GM18505 (cell line): ENCODE results near the gene WDR33.
"Not testable (repeated sequence)": the region's sequence is repeated elsewhere in the genome, so short reads cannot be mapped to it uniquely, and the experiment has no call there.

Source experiments
- ATAC-seq: cut with Tn5 transposase; IDR thresholded peaks from one replicate; pipeline ENCODE4 v1.9.1; 2021; ENCODE audit not compliant: unreplicated experiment
- POLR2A ChIP-seq: IDR thresholded peaks from 4 replicates; pipeline ENCODE4 v1.6.1; 2011; ENCODE audit warnings: borderline replicate concordance; ENCODE audit not compliant: insufficient read depth, insufficient read length; ENCODE audit errors: extremely low read depth

The WDR33 gene

DNA sequence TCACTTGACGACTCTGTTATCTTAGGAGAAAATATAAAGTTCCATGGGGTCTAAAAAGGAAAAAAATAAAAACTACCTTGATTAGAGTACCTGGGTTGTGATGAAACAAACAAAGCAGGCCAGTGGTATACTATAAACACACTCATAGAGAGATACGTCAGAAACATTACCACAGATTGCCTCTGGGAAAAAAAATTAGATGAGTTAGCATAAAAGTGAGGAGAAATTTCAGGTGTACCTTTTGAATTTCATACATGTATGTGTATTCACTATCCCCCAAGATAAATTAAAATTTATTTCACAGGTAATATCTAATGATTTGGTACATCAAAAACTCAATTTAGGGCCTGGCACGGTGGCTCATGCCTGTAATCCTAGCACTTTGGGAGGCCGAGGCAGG, 18.2 kb downstream of the WDR33 start:
- no peak for ATAC-seq
- no peak for TF ChIP-seq POLR2A

GRCh38 chr2:127790694-127791529, 20.1 kb downstream of the WDR33 start:
- TF ChIP-seq POLR2A, result no peak
- ATAC-seq, result no peak

DNA sequence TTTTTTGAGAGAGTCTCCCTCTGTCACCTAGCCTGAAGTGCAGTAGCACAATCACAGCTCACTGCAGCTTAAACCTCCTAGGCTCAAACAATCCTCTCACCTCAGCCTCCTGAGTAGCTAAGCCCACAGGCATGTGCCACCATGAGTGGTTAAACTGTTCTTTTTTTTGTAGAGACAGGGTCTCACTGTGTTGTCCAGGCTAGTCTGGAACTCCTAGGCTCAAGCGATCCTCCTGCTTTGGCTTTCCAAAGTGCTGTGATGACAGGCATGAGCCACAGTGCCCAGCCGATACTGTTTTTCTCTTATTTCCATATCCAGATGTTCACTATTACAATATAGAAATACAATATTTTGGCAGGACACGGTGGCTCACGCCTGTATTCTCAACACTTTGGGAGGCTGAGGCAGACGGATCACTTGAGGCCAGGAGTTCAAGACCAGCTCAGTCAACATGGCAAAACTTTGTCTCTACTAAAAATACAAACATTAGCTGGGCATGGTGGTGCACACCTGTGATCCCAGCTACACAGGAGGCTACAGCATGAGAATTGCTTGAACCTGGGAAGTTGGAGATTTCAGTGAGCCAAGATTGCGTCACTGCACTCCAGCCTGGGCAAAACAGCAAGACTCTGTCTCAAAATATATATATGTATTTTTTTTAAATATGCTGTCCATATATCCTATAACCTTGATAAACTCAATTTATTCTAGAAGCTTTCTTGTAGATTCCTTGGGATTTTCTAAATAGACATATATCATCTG, 24.7 kb downstream of the WDR33 start:
- ATAC-seq, result no peak
- TF ChIP-seq POLR2A, result no peak

DNA sequence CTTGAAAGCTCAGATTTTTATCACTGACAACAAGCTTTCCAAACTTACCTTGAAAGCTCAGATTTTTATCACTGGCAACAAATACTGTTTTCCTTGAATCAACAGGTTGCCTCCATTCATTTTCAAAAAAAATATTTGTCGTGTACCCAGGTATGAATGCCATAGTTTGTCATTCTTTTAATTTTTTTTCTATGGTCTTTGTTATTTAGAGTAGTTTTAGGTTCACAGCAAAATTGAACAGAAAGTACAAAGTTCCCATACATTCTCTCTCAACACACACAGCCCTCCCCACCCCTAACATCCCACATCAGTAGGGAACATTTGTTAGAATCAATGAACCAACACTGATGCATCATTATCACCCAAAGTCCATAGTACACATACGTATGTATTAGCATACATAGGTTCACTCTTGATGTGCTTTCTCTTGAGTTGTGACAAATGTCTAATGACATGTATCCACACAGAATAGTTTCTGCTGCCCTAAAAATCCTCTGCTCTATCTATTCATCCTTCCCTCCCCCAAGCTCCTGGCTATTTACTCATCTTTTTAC, 25.9 kb downstream of the WDR33 start:
- no peak for TF ChIP-seq POLR2A
- ATAC-seq, result no peak

DNA sequence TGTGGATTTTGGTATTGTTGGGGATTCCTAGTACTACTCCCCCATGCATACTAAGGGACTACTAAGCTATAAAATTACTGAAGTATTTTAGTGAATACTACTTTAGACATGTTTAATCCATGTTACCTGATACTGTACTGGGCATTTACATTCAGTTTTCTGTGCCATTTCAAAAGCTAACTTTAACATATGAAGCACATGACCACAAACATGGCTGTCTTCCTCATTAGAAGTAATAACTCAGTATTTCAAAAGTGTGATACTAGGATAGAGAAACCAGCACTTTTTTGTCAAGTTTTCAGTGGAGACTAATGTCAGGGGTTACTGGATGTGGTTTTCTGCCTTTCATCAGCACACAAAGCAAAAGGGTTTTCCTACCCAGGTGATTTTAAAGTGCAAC, 27.9 kb downstream of the WDR33 start:
- TF ChIP-seq POLR2A, result no peak
- ATAC-seq, result no peak

GRCh38 chr2:127778850-127779249, 32.1 kb downstream of the WDR33 start:
- ATAC-seq, result no peak
- no peak for TF ChIP-seq POLR2A

- TF ChIP-seq POLR2A, result no peak
- ATAC-seq, result no peak
These were observed 32.5 kb downstream of the WDR33 start for GRCh38 chr2:127778447-127778846.

DNA sequence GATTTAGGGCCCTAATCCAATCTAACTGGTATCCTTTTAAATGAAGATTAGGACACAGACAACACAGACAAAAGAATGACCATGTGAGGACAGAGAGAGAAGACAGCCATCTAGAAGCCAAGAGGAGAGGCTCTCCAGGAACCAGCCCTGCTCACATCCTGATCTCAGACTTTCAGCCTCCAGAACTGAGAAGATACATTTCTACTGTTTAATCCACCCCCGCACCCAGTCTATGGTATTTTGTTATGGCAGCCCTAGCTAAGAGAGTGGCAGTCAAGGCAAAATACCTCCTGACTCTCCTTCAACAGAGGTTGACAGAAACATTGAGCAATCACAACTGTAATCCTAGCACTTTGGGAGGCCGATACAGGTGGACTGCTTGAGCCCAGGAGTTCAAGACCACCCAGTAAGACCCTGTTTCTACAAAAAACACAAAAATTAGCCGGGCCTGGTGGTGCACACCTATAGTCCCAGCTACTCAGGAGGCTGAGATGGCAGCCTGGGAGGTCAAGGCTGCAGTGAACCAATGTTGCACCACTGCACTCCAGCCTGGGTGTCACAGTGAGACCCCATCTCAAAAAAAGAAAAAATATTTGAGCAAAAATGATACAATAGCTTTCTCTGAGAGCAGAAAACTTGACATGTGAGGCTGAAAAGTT, 34.7 kb downstream of the WDR33 start:
- no peak for TF ChIP-seq POLR2A
- ATAC-seq, result no peak

DNA sequence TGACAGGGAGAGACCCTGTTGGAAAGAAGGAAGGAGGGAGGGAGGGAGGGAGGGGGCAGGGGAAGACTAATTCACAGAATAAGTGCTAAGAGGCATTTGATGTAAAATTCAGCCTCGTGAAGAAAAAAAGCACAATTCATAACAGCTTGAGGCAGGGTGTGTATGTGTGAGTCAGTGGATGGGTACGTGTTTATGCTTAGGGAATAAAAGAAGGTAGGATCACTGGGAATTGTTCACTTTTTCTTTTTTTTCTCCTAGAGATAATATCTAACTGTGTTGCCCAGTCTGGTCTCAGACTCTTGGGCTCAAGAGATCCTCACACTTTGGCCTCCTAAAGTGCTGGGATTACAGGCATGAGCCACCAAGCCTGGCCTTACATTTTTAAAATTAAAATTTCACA, 39.2 kb downstream of the WDR33 start:
- ATAC-seq, result no peak

GRCh38 chr2:127770973-127771735, 39.8 kb downstream of the WDR33 start:
- TF ChIP-seq POLR2A, result no peak
- no peak for ATAC-seq

More for the DNA sequence above, 39.2 kb downstream of the WDR33 start:
- no peak for TF ChIP-seq POLR2A

DNA sequence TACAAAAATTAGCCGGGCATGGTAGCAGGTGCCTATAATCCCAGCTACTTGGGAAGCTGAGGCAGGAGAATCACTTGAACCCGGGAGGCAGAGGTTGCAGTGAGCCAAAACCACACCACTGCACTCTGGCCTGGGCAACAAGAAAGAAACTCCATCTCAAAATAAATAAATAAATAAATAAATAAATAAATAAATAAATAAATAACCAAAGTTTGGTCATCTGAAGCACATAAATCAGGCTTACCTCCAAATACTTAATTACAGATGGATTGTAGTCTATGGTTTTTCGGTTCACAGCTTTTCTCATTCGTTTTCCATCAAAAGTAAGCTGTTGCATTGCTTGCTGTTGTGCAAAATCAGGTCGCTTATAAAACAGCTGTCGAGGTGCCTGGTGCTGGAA, 40.4 kb downstream of the WDR33 start:
- ATAC-seq, result not testable (repeated sequence)

- no peak for TF ChIP-seq POLR2A
- ATAC-seq, result no peak
These were observed 41.4 kb downstream of the WDR33 start for GRCh38 chr2:127769587-127769986.
